Measurements from ENCODE around the gene KRT71. TPM values are rescaled to one million over a fixed set of nuclear protein-coding genes. Genes with fewer than 3 reads are reported as not detected.
"Not testable (repeated sequence)": the region's sequence is repeated elsewhere in the genome, so short reads cannot be mapped to it uniquely, and the experiment has no call there.

Gene KRT71
- not detected in 2 replicates for total RNA-seq (2014; rRNA removed; shearing (Covaris generic))
- polyA plus RNA-seq (2015; cell fraction: cytosol; rRNA removed): not detected in 2 replicates
- not detected in 2 replicates for polyA plus RNA-seq (2015; cell fraction: nucleus; rRNA removed)

GRCh38 chr12:52552681-52553195, at the start of gene KRT71:
TSS of gene KRT71 (minus strand) at chr12:52553145. CDS start at chr12:52553077, 68 bp downstream.
- DNase-seq (ENCODE audit: low read depth, low spot score): no peak
- in situ Hi-C loops (cut with HindIII; ENCODE audit: low pct_unique_long_range_greater_than_20kb, low sequenced_read_pairs): no loop called here

- no peak for DNase-seq (ENCODE audit: low read depth, low spot score)
Measured at GRCh38 chr12:52602552-52602951, 49.6 kb upstream of the KRT71 start.

GRCh38 chr12:52601671-52602070, 48.7 kb upstream of the KRT71 start:
- no peak for DNase-seq (ENCODE audit: low read depth, low spot score)
- in situ Hi-C loops (cut with HindIII; ENCODE audit: low pct_unique_long_range_greater_than_20kb, low sequenced_read_pairs): no loop called here

More at GRCh38 chr12:52602552-52602951, 49.6 kb upstream of the KRT71 start:
- in situ Hi-C loops (cut with HindIII; ENCODE audit: low pct_unique_long_range_greater_than_20kb, low sequenced_read_pairs): no loop called here

GRCh38 chr12:52600941-52601481, 48.1 kb upstream of the KRT71 start, which contains the start of gene KRT72:
TSS of gene KRT72 (minus strand) at chr12:52601463. CDS start at chr12:52601452, 11 bp downstream.
- in situ Hi-C loops (cut with HindIII; ENCODE audit: low pct_unique_long_range_greater_than_20kb, low sequenced_read_pairs): no loop called here
- no peak for DNase-seq (ENCODE audit: low read depth, low spot score)

- no peak for DNase-seq (ENCODE audit: low read depth, low spot score)
- in situ Hi-C loops (cut with HindIII; ENCODE audit: low pct_unique_long_range_greater_than_20kb, low sequenced_read_pairs): no loop called here
Measured at GRCh38 chr12:52600475-52600874, 47.5 kb upstream of the KRT71 start.

- in situ Hi-C loops (cut with HindIII; ENCODE audit: low pct_unique_long_range_greater_than_20kb, low sequenced_read_pairs): no loop called here
Measured at GRCh38 chr12:52600071-52600470, 47.1 kb upstream of the KRT71 start.

GRCh38 chr12:52598966-52599365, 46.0 kb upstream of the KRT71 start:
- in situ Hi-C loops (cut with HindIII; ENCODE audit: low pct_unique_long_range_greater_than_20kb, low sequenced_read_pairs): no loop called here
- DNase-seq (ENCODE audit: low read depth, low spot score): no peak

More at GRCh38 chr12:52600071-52600470, 47.1 kb upstream of the KRT71 start:
- DNase-seq (ENCODE audit: low read depth, low spot score): no peak

GRCh38 chr12:52594237-52594636, 41.3 kb upstream of the KRT71 start:
- DNase-seq (ENCODE audit: low read depth, low spot score); in situ Hi-C loops (cut with HindIII; ENCODE audit: low pct_unique_long_range_greater_than_20kb, low sequenced_read_pairs): not testable (repeated sequence)

GRCh38 chr12:52591521-52591920, 38.6 kb upstream of the KRT71 start:
- no peak for DNase-seq (ENCODE audit: low read depth, low spot score)
- in situ Hi-C loops (cut with HindIII; ENCODE audit: low pct_unique_long_range_greater_than_20kb, low sequenced_read_pairs): no loop called here

GRCh38 chr12:52590021-52590420, 37.1 kb upstream of the KRT71 start:
- in situ Hi-C loops (cut with HindIII; ENCODE audit: low pct_unique_long_range_greater_than_20kb, low sequenced_read_pairs): no loop called here
- no peak for DNase-seq (ENCODE audit: low read depth, low spot score)

GRCh38 chr12:52587563-52587962, 34.6 kb upstream of the KRT71 start:
- in situ Hi-C loops (cut with HindIII; ENCODE audit: low pct_unique_long_range_greater_than_20kb, low sequenced_read_pairs): no loop called here
- DNase-seq (ENCODE audit: low read depth, low spot score): no peak

- no peak for DNase-seq (ENCODE audit: low read depth, low spot score)
- in situ Hi-C loops (cut with HindIII; ENCODE audit: low pct_unique_long_range_greater_than_20kb, low sequenced_read_pairs): no loop called here
Measured at GRCh38 chr12:52585946-52586345, 33.0 kb upstream of the KRT71 start.

GRCh38 chr12:52585066-52585465, 32.1 kb upstream of the KRT71 start:
- no peak for DNase-seq (ENCODE audit: low read depth, low spot score)
- in situ Hi-C loops (cut with HindIII; ENCODE audit: low pct_unique_long_range_greater_than_20kb, low sequenced_read_pairs): no loop called here

- DNase-seq (ENCODE audit: low read depth, low spot score): no peak
- in situ Hi-C loops (cut with HindIII; ENCODE audit: low pct_unique_long_range_greater_than_20kb, low sequenced_read_pairs): no loop called here
Measured at GRCh38 chr12:52584156-52584682, 31.3 kb upstream of the KRT71 start.

- in situ Hi-C loops (cut with HindIII; ENCODE audit: low pct_unique_long_range_greater_than_20kb, low sequenced_read_pairs): no loop called here
- DNase-seq (ENCODE audit: low read depth, low spot score): peak; percentile 77
Measured at GRCh38 chr12:52582971-52583456, 30.1 kb upstream of the KRT71 start.

- no peak for DNase-seq (ENCODE audit: low read depth, low spot score)
- in situ Hi-C loops (cut with HindIII; ENCODE audit: low pct_unique_long_range_greater_than_20kb, low sequenced_read_pairs): no loop called here
Measured at GRCh38 chr12:52582486-52582885, 29.5 kb upstream of the KRT71 start.

GRCh38 chr12:52581481-52581880, 28.5 kb upstream of the KRT71 start:
- in situ Hi-C loops (cut with HindIII; ENCODE audit: low pct_unique_long_range_greater_than_20kb, low sequenced_read_pairs): no loop called here
- DNase-seq (ENCODE audit: low read depth, low spot score): no peak

GRCh38 chr12:52581066-52581465, 28.1 kb upstream of the KRT71 start:
- in situ Hi-C loops (cut with HindIII; ENCODE audit: low pct_unique_long_range_greater_than_20kb, low sequenced_read_pairs): no loop called here
- DNase-seq (ENCODE audit: low read depth, low spot score): no peak

- in situ Hi-C loops (cut with HindIII; ENCODE audit: low pct_unique_long_range_greater_than_20kb, low sequenced_read_pairs): no loop called here
- DNase-seq (ENCODE audit: low read depth, low spot score): no peak
Measured at GRCh38 chr12:52580496-52580895, 27.6 kb upstream of the KRT71 start.
